ENCODE data around the gene TRPC4AP.
"Not testable (repeated sequence)": the region's sequence is repeated elsewhere in the genome, so short reads cannot be mapped to it uniquely, and the experiment has no call there.

TRPC4AP gene

GRCh38 chr20:35092524-35093266 lies at the start of gene TRPC4AP:
TRPC4AP (minus strand) TSS chr20:35092807; CDS start chr20:35092781, 26 bp downstream.
- DNase-seq, result peak; percentile 93

GRCh38 chr20:35135867-35136586 lies 43.4 kb upstream of the TRPC4AP start:
- DNase-seq, result no peak

GRCh38 chr20:35134880-35135279 lies 42.3 kb upstream of the TRPC4AP start:
- peak; percentile 42 for DNase-seq

GRCh38 chr20:35134472-35134871 lies 41.9 kb upstream of the TRPC4AP start:
- no peak for DNase-seq

- DNase-seq, result no peak
Measured at GRCh38 chr20:35133735-35134134, 41.1 kb upstream of the TRPC4AP start.

GRCh38 chr20:35133031-35133430 lies 40.4 kb upstream of the TRPC4AP start:
- DNase-seq, result no peak

GRCh38 chr20:35131934-35132333 lies 39.3 kb upstream of the TRPC4AP start:
- no peak for DNase-seq

GRCh38 chr20:35129647-35130069 lies 37.1 kb upstream of the TRPC4AP start:
- DNase-seq, result no peak

GRCh38 chr20:35125753-35126152 lies 33.1 kb upstream of the TRPC4AP start:
- no peak for DNase-seq

GRCh38 chr20:35122756-35123405 lies 30.3 kb upstream of the TRPC4AP start:
- DNase-seq, result no peak

GRCh38 chr20:35121186-35121585 lies 28.6 kb upstream of the TRPC4AP start:
- DNase-seq, result no peak

GRCh38 chr20:35120012-35120701 lies 27.6 kb upstream of the TRPC4AP start:
- no peak for DNase-seq

GRCh38 chr20:35117629-35118028 lies 25.0 kb upstream of the TRPC4AP start:
- no peak for DNase-seq

- DNase-seq, result no peak
Measured at GRCh38 chr20:35117196-35117595, 24.6 kb upstream of the TRPC4AP start.

GRCh38 chr20:35116258-35116657 lies 23.7 kb upstream of the TRPC4AP start:
- no peak for DNase-seq

GRCh38 chr20:35115606-35116005 lies 23.0 kb upstream of the TRPC4AP start:
- no peak for DNase-seq

- DNase-seq, result not testable (repeated sequence)
Measured at GRCh38 chr20:35112276-35112675, 19.7 kb upstream of the TRPC4AP start.

- no peak for DNase-seq
Measured at GRCh38 chr20:35111141-35111888, 18.7 kb upstream of the TRPC4AP start.

- DNase-seq, result no peak
Measured at GRCh38 chr20:35108921-35109320, 16.3 kb upstream of the TRPC4AP start.

GRCh38 chr20:35106827-35107380 lies 14.3 kb upstream of the TRPC4AP start:
- no peak for DNase-seq

- no peak for DNase-seq
Measured at GRCh38 chr20:35104685-35105295, 12.2 kb upstream of the TRPC4AP start.

- DNase-seq, result no peak
Measured at GRCh38 chr20:35101620-35102019, 9.0 kb upstream of the TRPC4AP start.

Measured in left hindlimb (tissue), 1 donor.